HG03175 (cell line): ENCODE results near the gene VENTX.
"Not testable (repeated sequence)": the region's sequence is repeated elsewhere in the genome, so short reads cannot be mapped to it uniquely, and the experiment has no call there.

Source experiments
- ATAC-seq: cut with Tn5 transposase; IDR thresholded peaks from one replicate; pipeline ENCODE4 v1.9.1; 2021; ENCODE audit warnings: mild to moderate bottlenecking, moderate library complexity; ENCODE audit not compliant: unreplicated experiment

Gene VENTX

GRCh38 chr10:133214468-133215410, 22.9 kb upstream of the VENTX start:
- ATAC-seq: no peak

- ATAC-seq: no peak
These were observed 22.1 kb upstream of the VENTX start for GRCh38 chr10:133215586-133215985.

- no peak for ATAC-seq
These were observed 20.9 kb upstream of the VENTX start for GRCh38 chr10:133216776-133217175.

- ATAC-seq: no peak
These were observed 19.7 kb upstream of the VENTX start for GRCh38 chr10:133217800-133218589.

- ATAC-seq: no peak
These were observed 18.8 kb upstream of the VENTX start for GRCh38 chr10:133218891-133219290.

GRCh38 chr10:133219782-133220181, 17.9 kb upstream of the VENTX start:
- no peak for ATAC-seq

GRCh38 chr10:133221331-133221730, 16.3 kb upstream of the VENTX start:
- ATAC-seq: no peak

GRCh38 chr10:133221756-133222155, 15.9 kb upstream of the VENTX start:
- ATAC-seq: not testable (repeated sequence)

GRCh38 chr10:133224076-133224475, 13.6 kb upstream of the VENTX start:
- no peak for ATAC-seq

- ATAC-seq: no peak
These were observed 12.8 kb upstream of the VENTX start for GRCh38 chr10:133224756-133225372.

GRCh38 chr10:133225707-133226191, 11.9 kb upstream of the VENTX start:
- ATAC-seq: no peak

- ATAC-seq: no peak
These were observed 11.3 kb upstream of the VENTX start for GRCh38 chr10:133226251-133226808.

- no peak for ATAC-seq
These were observed 10.4 kb upstream of the VENTX start for GRCh38 chr10:133227256-133227655.

GRCh38 chr10:133229265-133230043, 8.2 kb upstream of the VENTX start:
- no peak for ATAC-seq

GRCh38 chr10:133230044-133230361, 7.7 kb upstream of the VENTX start, which contains the start of gene UTF1:
TSS of gene UTF1 (plus strand) at chr10:133230217. CDS start at chr10:133230289, 72 bp downstream.
- no peak for ATAC-seq

- no peak for ATAC-seq
These were observed 7.1 kb upstream of the VENTX start for GRCh38 chr10:133230387-133231195.

GRCh38 chr10:133231244-133231945, 6.3 kb upstream of the VENTX start:
- no peak for ATAC-seq

GRCh38 chr10:133231946-133232574, 5.6 kb upstream of the VENTX start:
- no peak for ATAC-seq
